NCI-H187 treated with DMSO at 0.1 percent for 48 hours (cell line): ENCODE measurements around the gene KDM4E.
"Not testable (repeated sequence)": the region's sequence is repeated elsewhere in the genome, so short reads cannot be mapped to it uniquely, and the experiment has no call there.

Source experiments
- DNase-seq: peaks from one replicate; lab custom pipeline; 2025; lab: John Stamatoyannopoulos, UW

KDM4E gene

GRCh38 chr11:95024958-95025357, at the start of gene KDM4E:
Gene KDM4E, plus strand, starts transcription at chr11:95025258. Its CDS starts 300 bp downstream, at chr11:95025558.
- no peak for DNase-seq

- no peak for DNase-seq
These were observed 49.5 kb upstream of the KDM4E start for GRCh38 chr11:94975599-94975998.

GRCh38 chr11:94987378-94987777, 37.7 kb upstream of the KDM4E start:
- no peak for DNase-seq

- no peak for DNase-seq
These were observed 36.3 kb upstream of the KDM4E start for GRCh38 chr11:94988748-94989147.

GRCh38 chr11:94993400-94993943, 31.6 kb upstream of the KDM4E start:
- no peak for DNase-seq

- no peak for DNase-seq
These were observed 27.6 kb upstream of the KDM4E start for GRCh38 chr11:94997437-94997836.

- no peak for DNase-seq
These were observed 26.8 kb upstream of the KDM4E start for GRCh38 chr11:94998285-94998684.

GRCh38 chr11:95003716-95004115, 21.3 kb upstream of the KDM4E start:
- DNase-seq = no peak

GRCh38 chr11:95005642-95006041, 19.4 kb upstream of the KDM4E start:
- no peak for DNase-seq

GRCh38 chr11:95011376-95011775, 13.7 kb upstream of the KDM4E start:
- DNase-seq = no peak

- no peak for DNase-seq
These were observed 10.8 kb upstream of the KDM4E start for GRCh38 chr11:95014184-95014821.

- no peak for DNase-seq
These were observed 8.9 kb upstream of the KDM4E start for GRCh38 chr11:95016139-95016538.

- DNase-seq = not testable (repeated sequence)
These were observed 3.6 kb upstream of the KDM4E start for GRCh38 chr11:95021468-95021867.

- not testable (repeated sequence) for DNase-seq
These were observed 536 bp downstream of the KDM4E start for GRCh38 chr11:95025594-95025993.

GRCh38 chr11:95028357-95028756, 3.3 kb downstream of the KDM4E start:
- DNase-seq = no peak

- DNase-seq = no peak
These were observed 8.0 kb downstream of the KDM4E start for GRCh38 chr11:95033051-95033450.

GRCh38 chr11:95035316-95035715, 10.3 kb downstream of the KDM4E start:
- DNase-seq = no peak

GRCh38 chr11:95037356-95038035, 12.4 kb downstream of the KDM4E start:
- DNase-seq = not testable (repeated sequence)

- no peak for DNase-seq
These were observed 17.2 kb downstream of the KDM4E start for GRCh38 chr11:95042239-95042638.

GRCh38 chr11:95042906-95043305, 17.8 kb downstream of the KDM4E start:
- no peak for DNase-seq

- no peak for DNase-seq
These were observed 19.0 kb downstream of the KDM4E start for GRCh38 chr11:95044010-95044409.

- no peak for DNase-seq
These were observed 20.8 kb downstream of the KDM4E start for GRCh38 chr11:95045812-95046211.

- not testable (repeated sequence) for DNase-seq
These were observed 24.1 kb downstream of the KDM4E start, which contains the start of gene KDM4F for GRCh38 chr11:95049122-95049521. Gene KDM4F, plus strand, starts transcription at chr11:95049422.
